Measurements from ENCODE around the gene NMRK2.
"Not testable (repeated sequence)": the region's sequence is repeated elsewhere in the genome, so short reads cannot be mapped to it uniquely, and the experiment has no call there.

Gene NMRK2

GRCh38 chr19:3949997-3950859, 17.4 kb downstream of the NMRK2 start:
- H3K4me3 ChIP-seq (ENCODE audit: low read length) = no peak overlapping the region
- TF ChIP-seq ZNF274 (IDR thresholded peaks at IDR 0.05; ENCODE audit: low read depth, low read length) = no peak

- TF ChIP-seq ZNF274 (IDR thresholded peaks at IDR 0.05; ENCODE audit: low read depth, low read length) = no peak
These were observed 18.3 kb downstream of the NMRK2 start for GRCh38 chr19:3950871-3951861.

GRCh38 chr19:3952755-3953276, 19.9 kb downstream of the NMRK2 start:
- not testable (repeated sequence) for H3K4me3 ChIP-seq (ENCODE audit: low read length)

More at GRCh38 chr19:3950871-3951861, 18.3 kb downstream of the NMRK2 start:
- no peak overlapping the region for H3K4me3 ChIP-seq (ENCODE audit: low read length)

- no peak for TF ChIP-seq ZNF274 (IDR thresholded peaks at IDR 0.05; ENCODE audit: low read depth, low read length)
- H3K4me3 ChIP-seq (ENCODE audit: low read length) = no peak overlapping the region
These were observed 21.2 kb downstream of the NMRK2 start for GRCh38 chr19:3954107-3954506.

- H3K4me3 ChIP-seq (ENCODE audit: low read length) = not testable (repeated sequence)
These were observed 22.4 kb downstream of the NMRK2 start for GRCh38 chr19:3955276-3955675.

GRCh38 chr19:3955688-3956087, 22.8 kb downstream of the NMRK2 start:
- TF ChIP-seq ZNF274 (IDR thresholded peaks at IDR 0.05; ENCODE audit: low read depth, low read length) = no peak

GRCh38 chr19:3958836-3959765, 26.2 kb downstream of the NMRK2 start:
- no peak overlapping the region for H3K4me3 ChIP-seq (ENCODE audit: low read length)
- no peak for TF ChIP-seq ZNF274 (IDR thresholded peaks at IDR 0.05; ENCODE audit: low read depth, low read length)

More at GRCh38 chr19:3955688-3956087, 22.8 kb downstream of the NMRK2 start:
- H3K4me3 ChIP-seq (ENCODE audit: low read length) = no peak overlapping the region

GRCh38 chr19:3959766-3960131, 26.9 kb downstream of the NMRK2 start:
- no peak overlapping the region for H3K4me3 ChIP-seq (ENCODE audit: low read length)
- no peak for TF ChIP-seq ZNF274 (IDR thresholded peaks at IDR 0.05; ENCODE audit: low read depth, low read length)

GRCh38 chr19:3961007-3961406, 28.1 kb downstream of the NMRK2 start:
- no peak for TF ChIP-seq ZNF274 (IDR thresholded peaks at IDR 0.05; ENCODE audit: low read depth, low read length)
- H3K4me3 ChIP-seq (ENCODE audit: low read length) = no peak overlapping the region

GRCh38 chr19:3963458-3964255, 30.8 kb downstream of the NMRK2 start:
- no peak for TF ChIP-seq ZNF274 (IDR thresholded peaks at IDR 0.05; ENCODE audit: low read depth, low read length)
- no peak overlapping the region for H3K4me3 ChIP-seq (ENCODE audit: low read length)

GRCh38 chr19:3964256-3965194, 31.7 kb downstream of the NMRK2 start:
- TF ChIP-seq ZNF274 (IDR thresholded peaks at IDR 0.05; ENCODE audit: low read depth, low read length) = no peak
- H3K4me3 ChIP-seq (ENCODE audit: low read length) = no peak overlapping the region

Data from GM08714 (cell line).